PC-9 (cell line): ENCODE results near the gene PIP.
"Not testable (repeated sequence)": the region's sequence is repeated elsewhere in the genome, so short reads cannot be mapped to it uniquely, and the experiment has no call there.

Experiments used
- CTCF ChIP-seq: fragments of 200-600 bp; sonication (generic); conservative IDR thresholded peaks from 2 replicates; pipeline ENCODE4 v1.6.1; 2017; ENCODE audit warnings: mixed run types, antibody characterized with exemption, mild to moderate bottlenecking, moderate library complexity
- EZH2 ChIP-seq: fragments of 200-600 bp; sonication (generic); IDR thresholded peaks from 2 replicates; pipeline ENCODE4 v1.8.0; 2017; ENCODE audit warnings: antibody characterized with exemption, low read depth

GRCh38 chr7:143099579-143099978 lies 32.3 kb upstream of the PIP start:
- TF ChIP-seq CTCF, EZH2: not testable (repeated sequence)
